H1 (cell line): ENCODE data around the gene EEF2K. TPM values are rescaled to one million over a fixed set of nuclear protein-coding genes. Genes with fewer than 3 reads are reported as not detected.

Experiments
- CTBP2 ChIP-seq: IDR thresholded peaks from 2 replicates; pipeline ENCODE4 v1.7.0; 2011; ENCODE audit warnings: borderline replicate concordance, mild to moderate bottlenecking, moderate library complexity, mixed read lengths, low read length; ENCODE audit not compliant: insufficient read depth, insufficient read length
- polyA plus RNA-seq, 7 experiments: library from polyadenylated mRNA; depleted of rRNA in 3 of 7; stranded (reverse) in 5 of 7; unstranded in 2 of 7; fragments of >200 nt in 5 of 7; fragments of 200-250 nt in 2 of 7; gene quantifications; 1 replicate in 5 of 7; 2 replicates in 1 of 7; 4 replicates in 1 of 7; pipeline versions ENCODE4 v1.2.1 to v1.2.3, GENCODE V29; 2011 to 2013; ENCODE audit warnings: missing spikeins in 2 of 7, mixed read lengths in 2 of 7
- total RNA-seq: library from RNA; stranded (reverse); fragmentation: NEBNext Ultra II Directional; extraction: Animal tissue kit (Norgen Biotek cat#: 25700); gene quantifications from 2 replicates; pipeline ENCODE4 v1.2.1, GENCODE V29; 2021

The EEF2K gene
- total and polyA plus RNA-seq, 2 of the 8 experiments (the other 6 are each of a cell fraction or from before 2014, with no cell fraction given), result 14.9 to 30.2 TPM

DNA sequence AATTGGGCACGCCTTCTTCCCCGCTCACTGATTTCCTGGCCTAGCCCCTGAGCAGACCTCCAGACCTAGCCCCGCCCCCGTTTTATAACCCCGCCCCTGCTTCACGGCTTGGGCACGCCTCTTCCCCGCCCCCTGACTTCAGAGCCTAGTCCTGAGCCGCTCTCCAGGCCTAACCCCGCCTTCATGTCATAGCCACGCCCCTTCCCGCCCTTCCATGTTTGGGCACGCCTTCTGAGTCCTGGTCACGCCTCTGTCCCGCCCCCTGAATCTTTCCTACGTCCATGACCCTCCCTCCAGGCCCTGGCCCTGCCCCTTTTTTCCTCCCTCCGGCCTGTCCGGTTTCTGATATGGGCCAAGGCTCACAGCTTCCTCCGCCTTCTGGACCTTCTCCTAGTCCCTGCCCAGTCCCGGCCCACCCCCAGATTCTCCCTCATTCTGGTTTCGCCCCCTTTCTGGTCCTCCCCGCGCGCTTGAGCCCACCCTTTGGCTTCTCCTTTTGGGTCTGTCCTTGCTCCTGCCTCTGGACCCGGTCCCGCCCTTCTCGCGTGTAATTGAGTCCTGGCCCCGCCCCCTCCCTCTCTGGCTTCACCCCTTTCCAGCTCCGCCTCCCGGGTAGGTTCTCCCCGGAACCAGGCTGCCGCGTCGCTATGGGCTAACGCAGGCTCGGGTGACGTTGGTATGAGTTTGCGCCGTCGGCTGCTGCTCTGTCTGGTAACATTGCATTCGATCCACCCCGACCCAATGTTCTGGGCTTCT is 15.1 kb upstream of the EEF2K start (continued):
- TF ChIP-seq CTBP2, result no peak
